ENCODE measurements around the gene SPECC1.
"Not testable (repeated sequence)": the region's sequence is repeated elsewhere in the genome, so short reads cannot be mapped to it uniquely, and the experiment has no call there.

GRCh38 chr17:20106446-20106845, 97.3 kb downstream of the SPECC1 start:
- not testable (repeated sequence) for TF ChIP-seq SUZ12 (IDR thresholded peaks at IDR 0.05; ENCODE audit: extremely low read depth, insufficient read depth, insufficient read length); YY1 (IDR thresholded peaks at IDR 0.05; ENCODE audit: insufficient read depth, insufficient read length)

Data from NT2/D1 (cell line).